ENCODE data around the gene NT5E.

GRCh38 chr6:85460154-85460920 is 10.5 kb downstream of the NT5E start:
- TF ChIP-seq CTCF (IDR thresholded peaks at IDR 0.05) (no peak), POLR2AphosphoS5 (IDR thresholded peaks at IDR 0.05) (no peak), POLR2A (IDR thresholded peaks at IDR 0.05) (no peak)
